WTC11 (cell line): ENCODE results near the gene FEM1C. TPM values are rescaled to one million over a fixed set of nuclear protein-coding genes. Genes with fewer than 3 reads are reported as not detected.

Source experiments
- ATAC-seq: fragments of 200-7000 bp; cut with Tn5 transposase; 2 replicates; pipeline ENCODE4 v1.10.0; 2021; ENCODE audit warnings: mild to moderate bottlenecking, moderate library complexity
- CTCF ChIA-PET: fragments of 300-600 bp; sonication (Branson Sonifier 250); formaldehyde crosslinking; loops from one replicate; lab custom pipeline; 2021; ENCODE audit warnings: antibody characterized with exemption; lab: Charles Lee
- POLR2A ChIA-PET: fragments of 350-600 bp; sonication (Branson Sonifier 250); formaldehyde crosslinking; loops from one replicate; lab custom pipeline; 2021; ENCODE audit warnings: antibody characterized with exemption; lab: Charles Lee
- DNase-seq: peaks from one replicate; pipeline ENCODE4 v3.0.0; 2021; ENCODE audit warnings: low spot score
- H3K27ac Mint-ChIP-seq: 2 replicates; pipeline ENCODE4 v1.8.0; 2021; ENCODE audit warnings: mixed read lengths
- H3K27me3 Mint-ChIP-seq: 2 replicates; pipeline ENCODE4 v1.8.0; 2021; ENCODE audit warnings: low read depth, mild to moderate bottlenecking, moderate library complexity, mixed read lengths
- H3K36me3 Mint-ChIP-seq: 2 replicates; pipeline ENCODE4 v1.8.0; 2021; ENCODE audit warnings: mixed read lengths
- H3K4me1 Mint-ChIP-seq: 2 replicates; pipeline ENCODE4 v1.8.0; 2022; ENCODE audit warnings: mixed read lengths
- H3K4me3 Mint-ChIP-seq: 2 replicates; pipeline ENCODE4 v1.8.0; 2021; ENCODE audit warnings: mild to moderate bottlenecking, moderate library complexity, mixed read lengths
- H3K9me3 Mint-ChIP-seq: 2 replicates; pipeline ENCODE4 v1.8.0; 2021; ENCODE audit warnings: mixed read lengths
- ELF4 ChIP-seq: sonication (generic); formaldehyde crosslinking; IDR thresholded peaks from 2 replicates; pipeline ENCODE4 v1.8.1; 2022; ENCODE audit warnings: low read depth, mild to moderate bottlenecking, moderate library complexity, missing genetic modification reagents
- EMX1 ChIP-seq: fragments of 250-450 bp; sonication (Bioruptor Pico); IDR thresholded peaks from 2 replicates; pipeline ENCODE4 v1.8.0; 2021; ENCODE audit warnings: mild to moderate bottlenecking
- GTF2I ChIP-seq: fragments of 250-450 bp; sonication (Bioruptor Pico); conservative IDR thresholded peaks from 2 replicates; pipeline ENCODE4 v1.4.0; 2021; ENCODE audit warnings: mild to moderate bottlenecking
- IRF2 ChIP-seq: sonication (generic); formaldehyde crosslinking; IDR thresholded peaks from 2 replicates; pipeline ENCODE4 v1.8.0; 2022; ENCODE audit warnings: low read depth, missing genetic modification reagents, borderline replicate concordance
- MYBL2 ChIP-seq: sonication (generic); formaldehyde crosslinking; IDR thresholded peaks from 2 replicates; pipeline ENCODE4 v1.8.1; 2023; ENCODE audit warnings: mild to moderate bottlenecking, moderate library complexity, missing genetic modification reagents
- NFATC4 ChIP-seq: fragments of 250-450 bp; sonication (Bioruptor Pico); IDR thresholded peaks from 2 replicates; pipeline ENCODE4 v1.9.0; 2021; ENCODE audit warnings: mild to moderate bottlenecking
- NFYB ChIP-seq: sonication (generic); formaldehyde crosslinking; conservative IDR thresholded peaks from 2 replicates; pipeline ENCODE4 v1.8.0; 2022; ENCODE audit warnings: low read depth, missing genetic modification reagents
- OVOL2 ChIP-seq: fragments of 250-450 bp; sonication (Bioruptor Pico); IDR thresholded peaks from 2 replicates; pipeline ENCODE4 v1.9.0; 2021; ENCODE audit warnings: mild to moderate bottlenecking, borderline replicate concordance
- SMAD4 ChIP-seq: sonication (generic); formaldehyde crosslinking; IDR thresholded peaks from 2 replicates; pipeline ENCODE4 v1.8.0; 2022; ENCODE audit warnings: mild to moderate bottlenecking, missing genetic modification reagents
- SP1 ChIP-seq: sonication (generic); formaldehyde crosslinking; conservative IDR thresholded peaks from 2 replicates; pipeline ENCODE4 v1.8.1; 2022; ENCODE audit warnings: missing genetic modification reagents
- TP53 ChIP-seq: sonication (generic); formaldehyde crosslinking; IDR thresholded peaks from 2 replicates; pipeline ENCODE4 v1.8.1; 2023; ENCODE audit warnings: mild to moderate bottlenecking, missing genetic modification reagents
- ZNF121 ChIP-seq: sonication (generic); formaldehyde crosslinking; IDR thresholded peaks from 2 replicates; pipeline ENCODE4 v1.8.0; 2023; ENCODE audit warnings: missing genetic modification reagents
- ZNF232 ChIP-seq: sonication (generic); formaldehyde crosslinking; IDR thresholded peaks from 2 replicates; pipeline ENCODE4 v1.8.0; 2022; ENCODE audit warnings: mild to moderate bottlenecking, missing genetic modification reagents
- total RNA-seq: library from RNA; stranded (reverse); gene quantifications from 3 replicates; pipeline ENCODE4 v1.2.3, GENCODE V29; 2021
- TF ChIP-seq, protein P1 (sequence below): sonication (generic); formaldehyde crosslinking; IDR thresholded peaks from 2 replicates; pipeline ENCODE4 v1.8.0; 2022; ENCODE audit warnings: missing genetic modification reagents
- TF ChIP-seq, protein P2 (sequence below): sonication (generic); formaldehyde crosslinking; IDR thresholded peaks from 2 replicates; pipeline ENCODE4 v1.8.0; 2022; ENCODE audit warnings: mild to moderate bottlenecking, missing genetic modification reagents
- TF ChIP-seq, protein P3 (sequence below): sonication (generic); formaldehyde crosslinking; IDR thresholded peaks from 2 replicates; pipeline ENCODE4 v1.8.1; 2023; ENCODE audit warnings: mild to moderate bottlenecking, missing genetic modification reagents, moderate library complexity
- TF ChIP-seq, protein P4 (sequence below): sonication (generic); formaldehyde crosslinking; IDR thresholded peaks from 2 replicates; pipeline ENCODE4 v1.8.1; 2023; ENCODE audit warnings: mild to moderate bottlenecking, missing genetic modification reagents
- TF ChIP-seq, protein P5 (sequence below): fragments of 250-450 bp; sonication (Bioruptor Pico); IDR thresholded peaks from 2 replicates; pipeline ENCODE4 v1.9.0; 2021; ENCODE audit warnings: mild to moderate bottlenecking
- TF ChIP-seq, protein P6 (sequence below): sonication (generic); formaldehyde crosslinking; IDR thresholded peaks from 2 replicates; pipeline ENCODE4 v1.8.1; 2022; ENCODE audit warnings: mild to moderate bottlenecking, missing genetic modification reagents, moderate library complexity, borderline replicate concordance
- TF ChIP-seq, protein P7 (sequence below): fragments of 200-600 bp; IDR thresholded peaks from 2 replicates; pipeline ENCODE4 v1.8.0; 2022; ENCODE audit warnings: antibody characterized with exemption

FEM1C gene
- total RNA-seq, 1 experiment from 2014 or later, result 13.6 TPM

DNA sequence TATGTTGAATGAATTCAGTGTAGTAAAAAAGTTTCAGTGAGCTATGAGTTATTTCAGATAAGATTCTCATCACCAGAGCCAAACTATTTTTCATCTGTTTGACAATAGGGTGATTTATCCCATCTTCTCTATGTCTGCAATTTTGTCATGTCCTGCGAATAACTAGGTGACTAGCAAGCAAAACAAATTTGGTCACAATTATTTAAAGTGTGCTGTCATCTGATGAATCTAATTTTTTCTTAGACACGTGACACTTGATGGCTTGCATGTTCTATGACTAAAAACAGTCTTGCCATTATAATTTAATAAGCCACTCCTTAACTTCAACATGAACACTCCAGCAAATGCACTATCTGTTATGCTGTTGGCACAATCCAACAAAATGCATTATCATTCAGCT is 35.0 kb downstream of the FEM1C start:
- Mint-ChIP-seq H3K4me3 (no peak overlapping the region), H3K27me3 (no peaks in the 10 kb centered on the region), H3K4me1 (no peaks in the 10 kb centered on the region), H3K36me3 (no peaks in the 10 kb centered on the region), H3K9me3 (peaks cover 4% of the 10 kb centered on the region), H3K27ac (no peak overlapping the region)
- no peak for ATAC-seq
- TF ChIP-seq, protein P1, sequence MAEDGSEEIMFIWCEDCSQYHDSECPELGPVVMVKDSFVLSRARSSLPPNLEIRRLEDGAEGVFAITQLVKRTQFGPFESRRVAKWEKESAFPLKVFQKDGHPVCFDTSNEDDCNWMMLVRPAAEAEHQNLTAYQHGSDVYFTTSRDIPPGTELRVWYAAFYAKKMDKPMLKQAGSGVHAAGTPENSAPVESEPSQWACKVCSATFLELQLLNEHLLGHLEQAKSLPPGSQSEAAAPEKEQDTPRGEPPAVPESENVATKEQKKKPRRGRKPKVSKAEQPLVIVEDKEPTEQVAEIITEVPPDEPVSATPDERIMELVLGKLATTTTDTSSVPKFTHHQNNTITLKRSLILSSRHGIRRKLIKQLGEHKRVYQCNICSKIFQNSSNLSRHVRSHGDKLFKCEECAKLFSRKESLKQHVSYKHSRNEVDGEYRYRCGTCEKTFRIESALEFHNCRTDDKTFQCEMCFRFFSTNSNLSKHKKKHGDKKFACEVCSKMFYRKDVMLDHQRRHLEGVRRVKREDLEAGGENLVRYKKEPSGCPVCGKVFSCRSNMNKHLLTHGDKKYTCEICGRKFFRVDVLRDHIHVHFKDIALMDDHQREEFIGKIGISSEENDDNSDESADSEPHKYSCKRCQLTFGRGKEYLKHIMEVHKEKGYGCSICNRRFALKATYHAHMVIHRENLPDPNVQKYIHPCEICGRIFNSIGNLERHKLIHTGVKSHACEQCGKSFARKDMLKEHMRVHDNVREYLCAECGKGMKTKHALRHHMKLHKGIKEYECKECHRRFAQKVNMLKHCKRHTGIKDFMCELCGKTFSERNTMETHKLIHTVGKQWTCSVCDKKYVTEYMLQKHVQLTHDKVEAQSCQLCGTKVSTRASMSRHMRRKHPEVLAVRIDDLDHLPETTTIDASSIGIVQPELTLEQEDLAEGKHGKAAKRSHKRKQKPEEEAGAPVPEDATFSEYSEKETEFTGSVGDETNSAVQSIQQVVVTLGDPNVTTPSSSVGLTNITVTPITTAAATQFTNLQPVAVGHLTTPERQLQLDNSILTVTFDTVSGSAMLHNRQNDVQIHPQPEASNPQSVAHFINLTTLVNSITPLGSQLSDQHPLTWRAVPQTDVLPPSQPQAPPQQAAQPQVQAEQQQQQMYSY, result no peak
- TF ChIP-seq ZNF232 (CRISPR knock-in tag), result no peak
- TF ChIP-seq MYBL2 (CRISPR knock-in tag), result no peak
- TF ChIP-seq ZNF121 (CRISPR knock-in tag), result no peak
- no peak for TF ChIP-seq OVOL2 (CRISPR knock-in tag)
- TF ChIP-seq, protein P2, sequence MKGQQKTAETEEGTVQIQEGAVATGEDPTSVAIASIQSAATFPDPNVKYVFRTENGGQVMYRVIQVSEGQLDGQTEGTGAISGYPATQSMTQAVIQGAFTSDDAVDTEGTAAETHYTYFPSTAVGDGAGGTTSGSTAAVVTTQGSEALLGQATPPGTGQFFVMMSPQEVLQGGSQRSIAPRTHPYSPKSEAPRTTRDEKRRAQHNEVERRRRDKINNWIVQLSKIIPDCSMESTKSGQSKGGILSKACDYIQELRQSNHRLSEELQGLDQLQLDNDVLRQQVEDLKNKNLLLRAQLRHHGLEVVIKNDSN (CRISPR knock-in tag), result no peak
- TF ChIP-seq, protein P3, sequence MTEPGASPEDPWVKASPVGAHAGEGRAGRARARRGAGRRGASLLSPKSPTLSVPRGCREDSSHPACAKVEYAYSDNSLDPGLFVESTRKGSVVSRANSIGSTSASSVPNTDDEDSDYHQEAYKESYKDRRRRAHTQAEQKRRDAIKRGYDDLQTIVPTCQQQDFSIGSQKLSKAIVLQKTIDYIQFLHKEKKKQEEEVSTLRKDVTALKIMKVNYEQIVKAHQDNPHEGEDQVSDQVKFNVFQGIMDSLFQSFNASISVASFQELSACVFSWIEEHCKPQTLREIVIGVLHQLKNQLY (CRISPR knock-in tag), result no peak
- TF ChIP-seq NFYB (CRISPR knock-in tag), result no peak
- ChIA-PET POLR2A (no interaction called here), CTCF (interaction anchor here (1.5 kb wide), 1 partner anchor 65 kb away, joined by 4 read pairs; no protein-coding TSS in a partner anchor)
- DNase-seq, result no peak

DNA sequence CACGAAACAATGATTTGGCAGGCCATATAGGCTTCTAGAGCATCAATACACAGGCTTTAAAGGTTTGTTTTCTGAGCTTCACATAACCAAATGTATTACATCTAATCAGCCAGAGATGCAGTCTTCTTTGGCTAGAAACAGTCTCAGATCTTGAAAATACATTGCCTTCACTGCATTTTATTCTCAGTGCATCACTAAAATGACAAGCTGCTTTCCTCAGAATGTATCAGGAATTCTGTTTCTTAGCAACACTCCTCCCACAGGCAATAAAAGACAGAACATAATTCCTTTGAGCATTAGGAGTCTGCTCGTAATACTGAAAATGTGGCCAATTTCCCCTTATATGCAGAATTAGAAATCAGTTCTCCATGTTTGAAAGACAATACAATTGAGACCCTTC is 36.9 kb downstream of the FEM1C start:
- Mint-ChIP-seq H3K36me3 (no peaks in the 10 kb centered on the region), H3K9me3 (peaks cover 12% of the 10 kb centered on the region), H3K27me3 (no peaks in the 10 kb centered on the region), H3K4me3 (no peak overlapping the region), H3K27ac (no peak overlapping the region), H3K4me1 (no peaks in the 10 kb centered on the region)
- ChIA-PET CTCF (no interaction called here), POLR2A (interaction anchor here (0.5 kb wide), 1 partner anchor 411 kb away, joined by 3 read pairs; no protein-coding TSS in a partner anchor)
- ATAC-seq (no peak), DNase-seq (no peak)
- TF ChIP-seq, protein P4, sequence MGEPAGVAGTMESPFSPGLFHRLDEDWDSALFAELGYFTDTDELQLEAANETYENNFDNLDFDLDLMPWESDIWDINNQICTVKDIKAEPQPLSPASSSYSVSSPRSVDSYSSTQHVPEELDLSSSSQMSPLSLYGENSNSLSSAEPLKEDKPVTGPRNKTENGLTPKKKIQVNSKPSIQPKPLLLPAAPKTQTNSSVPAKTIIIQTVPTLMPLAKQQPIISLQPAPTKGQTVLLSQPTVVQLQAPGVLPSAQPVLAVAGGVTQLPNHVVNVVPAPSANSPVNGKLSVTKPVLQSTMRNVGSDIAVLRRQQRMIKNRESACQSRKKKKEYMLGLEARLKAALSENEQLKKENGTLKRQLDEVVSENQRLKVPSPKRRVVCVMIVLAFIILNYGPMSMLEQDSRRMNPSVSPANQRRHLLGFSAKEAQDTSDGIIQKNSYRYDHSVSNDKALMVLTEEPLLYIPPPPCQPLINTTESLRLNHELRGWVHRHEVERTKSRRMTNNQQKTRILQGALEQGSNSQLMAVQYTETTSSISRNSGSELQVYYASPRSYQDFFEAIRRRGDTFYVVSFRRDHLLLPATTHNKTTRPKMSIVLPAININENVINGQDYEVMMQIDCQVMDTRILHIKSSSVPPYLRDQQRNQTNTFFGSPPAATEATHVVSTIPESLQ, result no peak
- no peak for TF ChIP-seq IRF2 (CRISPR knock-in tag)
- TF ChIP-seq ELF4 (CRISPR knock-in tag), result no peak
- TF ChIP-seq, protein P5, sequence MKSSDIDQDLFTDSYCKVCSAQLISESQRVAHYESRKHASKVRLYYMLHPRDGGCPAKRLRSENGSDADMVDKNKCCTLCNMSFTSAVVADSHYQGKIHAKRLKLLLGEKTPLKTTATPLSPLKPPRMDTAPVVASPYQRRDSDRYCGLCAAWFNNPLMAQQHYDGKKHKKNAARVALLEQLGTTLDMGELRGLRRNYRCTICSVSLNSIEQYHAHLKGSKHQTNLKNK (CRISPR knock-in tag), result no peak
- no peak for TF ChIP-seq TP53 (CRISPR knock-in tag)
- TF ChIP-seq, protein P6, sequence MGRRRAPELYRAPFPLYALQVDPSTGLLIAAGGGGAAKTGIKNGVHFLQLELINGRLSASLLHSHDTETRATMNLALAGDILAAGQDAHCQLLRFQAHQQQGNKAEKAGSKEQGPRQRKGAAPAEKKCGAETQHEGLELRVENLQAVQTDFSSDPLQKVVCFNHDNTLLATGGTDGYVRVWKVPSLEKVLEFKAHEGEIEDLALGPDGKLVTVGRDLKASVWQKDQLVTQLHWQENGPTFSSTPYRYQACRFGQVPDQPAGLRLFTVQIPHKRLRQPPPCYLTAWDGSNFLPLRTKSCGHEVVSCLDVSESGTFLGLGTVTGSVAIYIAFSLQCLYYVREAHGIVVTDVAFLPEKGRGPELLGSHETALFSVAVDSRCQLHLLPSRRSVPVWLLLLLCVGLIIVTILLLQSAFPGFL (CRISPR knock-in tag), result no peak
- no peak for TF ChIP-seq NFATC4 (CRISPR knock-in tag)
- TF ChIP-seq, protein P7, sequence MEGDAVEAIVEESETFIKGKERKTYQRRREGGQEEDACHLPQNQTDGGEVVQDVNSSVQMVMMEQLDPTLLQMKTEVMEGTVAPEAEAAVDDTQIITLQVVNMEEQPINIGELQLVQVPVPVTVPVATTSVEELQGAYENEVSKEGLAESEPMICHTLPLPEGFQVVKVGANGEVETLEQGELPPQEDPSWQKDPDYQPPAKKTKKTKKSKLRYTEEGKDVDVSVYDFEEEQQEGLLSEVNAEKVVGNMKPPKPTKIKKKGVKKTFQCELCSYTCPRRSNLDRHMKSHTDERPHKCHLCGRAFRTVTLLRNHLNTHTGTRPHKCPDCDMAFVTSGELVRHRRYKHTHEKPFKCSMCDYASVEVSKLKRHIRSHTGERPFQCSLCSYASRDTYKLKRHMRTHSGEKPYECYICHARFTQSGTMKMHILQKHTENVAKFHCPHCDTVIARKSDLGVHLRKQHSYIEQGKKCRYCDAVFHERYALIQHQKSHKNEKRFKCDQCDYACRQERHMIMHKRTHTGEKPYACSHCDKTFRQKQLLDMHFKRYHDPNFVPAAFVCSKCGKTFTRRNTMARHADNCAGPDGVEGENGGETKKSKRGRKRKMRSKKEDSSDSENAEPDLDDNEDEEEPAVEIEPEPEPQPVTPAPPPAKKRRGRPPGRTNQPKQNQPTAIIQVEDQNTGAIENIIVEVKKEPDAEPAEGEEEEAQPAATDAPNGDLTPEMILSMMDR, result no peak
- no peak for TF ChIP-seq SMAD4
- TF ChIP-seq SP1 (CRISPR knock-in tag), result no peak
- TF ChIP-seq EMX1 (CRISPR knock-in tag), result no peak
- TF ChIP-seq GTF2I (CRISPR knock-in tag), result no peak
